Measurements from ENCODE around the gene BMPR1A. TPM values are rescaled to one million over a fixed set of nuclear protein-coding genes. Genes with fewer than 3 reads are reported as not detected.
"Not testable (repeated sequence)": the region's sequence is repeated elsewhere in the genome, so short reads cannot be mapped to it uniquely, and the experiment has no call there.

BMPR1A gene
- polyA plus RNA-seq, 4 donors, result 64.3 to 89.4 (median 78.2) TPM

GRCh38 chr10:86951184-86951761 is 194.9 kb downstream of the BMPR1A start:
- DNase-seq (ENCODE audit: low read depth in 4 of 4, low spot score in 3 of 4), result no peak

DNA sequence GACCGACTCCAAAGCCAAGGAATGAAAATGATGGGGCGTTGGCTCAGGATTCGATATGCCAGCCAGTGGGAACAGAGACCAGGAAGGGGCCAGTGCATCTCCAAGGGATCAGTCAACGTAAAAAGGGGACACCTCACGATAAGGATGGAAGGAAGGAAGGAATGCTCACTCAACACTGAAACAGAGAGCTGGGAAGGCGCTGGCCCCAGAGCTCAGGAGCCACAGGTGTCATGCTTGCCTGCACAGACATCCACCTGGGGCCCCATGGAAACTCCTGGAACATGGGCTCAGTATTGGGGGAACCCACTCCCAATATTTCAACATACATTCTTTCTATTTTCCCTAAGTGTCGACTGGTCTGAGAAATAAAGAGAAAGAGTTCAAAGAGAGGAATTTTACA is 195.7 kb downstream of the BMPR1A start:
- no peak for DNase-seq (ENCODE audit: low read depth in 4 of 4, low spot score in 3 of 4)

GRCh38 chr10:86952697-86953096 is 196.3 kb downstream of the BMPR1A start:
- not testable (repeated sequence) for DNase-seq (ENCODE audit: low read depth in 4 of 4, low spot score in 3 of 4)

DNA sequence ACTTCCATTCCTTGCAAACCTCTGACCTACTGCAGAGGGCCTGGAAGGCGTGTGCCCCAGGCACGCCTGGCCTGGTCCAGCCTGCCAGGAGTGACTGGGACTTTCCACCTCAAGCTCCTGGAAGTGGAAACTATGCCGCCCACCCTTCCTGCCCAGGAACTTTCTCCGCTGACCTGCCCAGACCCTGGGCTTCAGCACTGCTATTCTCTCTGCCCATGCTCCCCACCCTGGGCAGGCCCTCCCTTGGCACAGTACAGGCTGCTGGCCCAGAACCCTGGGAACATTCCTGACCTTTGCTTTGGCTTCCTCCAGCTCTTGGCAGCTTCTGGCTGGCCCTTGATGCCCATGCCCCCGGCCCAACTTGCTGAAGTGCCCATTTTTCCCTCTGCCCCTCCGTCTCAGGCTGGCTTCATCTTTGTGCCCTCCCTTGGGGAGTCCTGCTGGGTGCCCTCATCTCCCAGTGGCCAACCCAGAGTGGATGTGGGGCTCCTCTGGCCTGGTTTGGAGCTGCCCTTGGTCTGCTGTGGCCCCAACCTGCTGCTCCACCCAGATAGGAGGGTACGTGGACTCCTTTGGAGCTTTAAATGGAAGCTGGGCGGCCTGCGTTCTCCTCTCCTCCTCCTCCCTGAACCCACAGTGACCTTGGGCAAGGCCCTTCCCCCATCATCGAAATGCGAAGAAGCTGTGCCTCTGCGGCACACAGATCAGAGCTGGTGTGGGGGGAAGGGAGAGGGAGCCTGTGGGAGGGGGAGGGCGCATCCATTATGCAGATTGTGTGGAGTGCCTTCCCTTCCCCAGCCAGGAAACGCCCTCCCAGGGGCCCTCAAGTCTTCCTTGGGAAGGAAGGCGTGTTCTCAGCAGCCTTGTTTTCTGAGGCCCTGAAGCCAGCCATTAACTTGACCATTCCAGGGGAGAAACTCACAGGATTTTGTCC is 197.6 kb downstream of the BMPR1A start:
- peak in 1 of 4 donors; percentile 60 for DNase-seq (ENCODE audit: low read depth in 4 of 4, low spot score in 3 of 4)

DNA sequence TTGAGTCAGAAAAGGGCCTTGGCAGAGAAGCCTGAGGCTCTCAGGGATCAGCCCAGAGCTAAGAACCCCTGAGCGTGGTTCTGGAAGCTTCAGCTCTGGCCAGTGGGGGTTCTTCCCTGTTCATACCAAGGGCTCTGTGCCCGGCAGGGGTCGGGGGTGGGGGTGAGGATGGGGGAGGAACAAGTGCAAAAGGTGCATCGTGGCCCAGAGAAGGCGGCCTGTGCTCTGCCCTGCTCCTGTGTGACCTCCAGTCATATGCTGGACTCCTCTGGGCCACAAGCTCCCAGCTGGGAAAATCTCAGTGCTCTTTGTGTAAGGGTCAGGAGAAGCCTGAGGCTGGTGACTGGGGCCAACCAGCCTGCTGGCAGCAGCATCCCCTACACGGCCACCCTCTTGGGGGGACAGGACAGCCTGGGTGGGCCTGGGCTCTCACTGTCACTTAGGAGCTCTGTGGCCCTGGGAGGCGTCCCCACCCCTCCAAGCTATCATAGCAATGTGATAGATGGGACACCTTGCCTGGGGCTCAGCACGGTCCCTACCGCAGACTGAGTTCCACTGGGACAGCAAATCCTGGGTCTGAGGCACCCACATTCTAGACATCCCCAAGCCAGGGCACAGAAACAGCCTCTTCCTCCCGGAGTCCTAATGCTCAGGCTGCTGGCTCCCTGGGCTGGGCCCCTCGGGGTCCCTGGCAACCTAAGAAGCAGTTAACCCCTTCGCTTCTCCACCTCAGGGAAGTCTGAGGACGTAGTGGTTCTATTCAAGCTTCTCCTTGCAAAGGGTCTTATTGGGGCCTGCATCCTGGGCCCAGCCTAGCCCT is 198.5 kb downstream of the BMPR1A start:
- DNase-seq (ENCODE audit: low read depth in 4 of 4, low spot score in 3 of 4), result no peak

GRCh38 chr10:86955501-86956194 is 199.2 kb downstream of the BMPR1A start:
- no peak for DNase-seq (ENCODE audit: low read depth in 4 of 4, low spot score in 3 of 4)

GRCh38 chr10:86956195-86956847 is 199.9 kb downstream of the BMPR1A start:
- DNase-seq (ENCODE audit: low read depth in 4 of 4, low spot score in 3 of 4), result no peak

DNA sequence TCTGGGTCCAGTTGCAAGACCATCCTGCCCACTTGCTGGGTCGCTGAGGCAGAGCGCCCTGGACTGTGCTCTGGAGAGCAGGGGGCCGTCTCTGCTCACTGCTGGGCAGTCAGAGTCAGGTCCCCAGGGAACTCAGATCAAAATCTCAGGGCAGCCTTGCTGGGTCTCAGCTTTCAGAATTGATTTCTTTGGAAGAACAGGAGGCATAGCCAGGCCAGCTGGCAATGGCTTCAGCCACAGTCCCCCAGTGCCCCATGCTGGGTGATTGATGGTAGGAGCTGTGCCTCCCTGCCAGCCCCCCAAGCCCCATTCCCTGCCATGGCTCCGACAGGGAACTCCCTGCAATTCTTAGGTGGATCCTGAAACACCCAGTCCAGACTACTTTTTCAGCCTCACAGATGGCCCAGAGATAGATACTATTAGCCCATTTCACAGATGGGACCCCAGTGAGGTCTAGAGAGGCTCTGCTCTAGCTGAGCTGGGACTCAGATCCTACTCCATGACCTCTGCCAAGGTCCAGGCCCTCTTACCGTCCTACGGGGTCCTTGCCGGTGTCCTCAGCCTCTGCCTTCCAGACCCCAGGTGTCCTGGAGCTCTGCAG is 200.5 kb downstream of the BMPR1A start:
- DNase-seq (ENCODE audit: low read depth in 4 of 4, low spot score in 3 of 4), result no peak

- no peak for DNase-seq (ENCODE audit: low read depth in 4 of 4, low spot score in 3 of 4)
Observed at GRCh38 chr10:86957471-86958115, 201.2 kb downstream of the BMPR1A start, which contains the start of gene MMRN2. MMRN2 (minus strand) TSS chr10:86957615; CDS start chr10:86957541, 74 bp downstream.

DNA sequence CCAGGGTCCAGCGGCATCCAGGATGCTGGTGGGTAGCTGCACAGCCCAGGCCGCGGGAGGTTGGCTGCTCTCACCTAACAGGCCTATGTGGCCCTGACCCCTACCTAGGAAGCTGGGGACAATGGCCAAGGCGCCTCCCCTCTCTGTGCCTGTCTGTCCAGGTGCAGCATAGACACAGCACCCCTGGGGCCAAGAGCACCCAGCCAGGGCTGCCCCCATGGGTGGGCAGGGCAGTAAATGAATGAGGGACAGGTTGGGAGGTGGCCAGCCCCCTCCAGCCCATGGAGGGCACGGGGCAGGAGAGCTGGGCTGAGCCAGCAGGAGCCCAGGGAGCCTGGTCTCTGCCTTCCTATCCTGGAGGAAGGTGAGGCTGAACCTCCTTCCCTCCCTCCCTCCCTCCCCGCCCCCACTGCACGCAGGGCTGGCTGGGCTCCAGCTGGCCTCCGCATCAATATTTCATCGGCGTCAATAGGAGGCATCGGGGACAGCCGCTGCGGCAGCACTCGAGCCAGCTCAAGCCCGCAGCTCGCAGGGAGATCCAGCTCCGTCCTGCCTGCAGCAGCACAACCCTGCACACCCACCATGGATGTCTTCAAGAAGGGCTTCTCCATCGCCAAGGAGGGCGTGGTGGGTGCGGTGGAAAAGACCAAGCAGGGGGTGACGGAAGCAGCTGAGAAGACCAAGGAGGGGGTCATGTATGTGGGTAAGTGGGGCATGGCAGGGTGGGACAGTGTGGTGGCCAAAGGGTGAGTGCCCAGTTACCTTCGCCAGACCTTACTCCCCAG is 201.9 kb downstream of the BMPR1A start, which contains the start of gene SNCG:
Gene SNCG (plus strand): TSS at position 484 of the 785 bp plus-strand sequence. CDS start 99 bp downstream, at position 583.
- no peak for DNase-seq (ENCODE audit: low read depth in 4 of 4, low spot score in 3 of 4)

DNA sequence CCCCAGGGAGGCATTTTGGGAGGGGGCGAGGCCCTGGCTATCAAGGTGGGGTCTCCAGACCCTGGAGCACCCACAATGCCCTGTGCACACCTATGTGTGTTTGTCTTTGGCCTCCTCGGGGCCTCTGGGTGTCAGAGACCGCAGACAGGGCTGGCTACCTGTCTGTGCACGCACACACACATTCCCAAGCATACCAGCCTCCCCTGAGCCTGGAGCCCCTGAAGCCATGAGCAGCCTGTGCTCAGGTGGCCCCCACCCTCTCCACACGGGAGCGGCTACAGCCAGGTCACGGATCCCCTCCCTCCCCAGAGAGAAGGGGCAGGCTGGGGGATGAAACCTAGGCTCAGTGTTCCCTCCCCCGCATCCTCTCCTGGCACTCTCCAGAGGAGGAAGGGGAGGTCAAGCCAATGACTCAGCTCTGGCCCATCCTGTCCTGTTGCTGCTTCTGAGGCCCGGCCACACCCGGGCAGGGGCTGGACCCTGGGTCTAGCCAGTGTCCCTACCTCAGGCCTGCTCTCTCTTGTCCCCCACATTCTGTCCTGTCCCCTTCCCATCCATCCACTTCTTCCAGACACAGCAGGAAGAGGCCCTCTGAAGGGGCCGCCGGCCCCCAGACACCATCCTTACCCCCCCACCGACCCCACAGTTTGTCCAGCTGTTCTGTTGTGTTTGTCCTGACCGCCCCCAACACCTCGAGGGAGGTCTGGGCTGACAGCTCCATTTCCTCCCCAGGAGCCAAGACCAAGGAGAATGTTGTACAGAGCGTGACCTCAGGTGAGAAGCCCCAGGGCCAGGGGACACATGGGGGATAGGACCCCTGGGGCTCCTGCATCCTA is 202.7 kb downstream of the BMPR1A start:
- DNase-seq (ENCODE audit: low read depth in 4 of 4, low spot score in 3 of 4), result no peak

DNA sequence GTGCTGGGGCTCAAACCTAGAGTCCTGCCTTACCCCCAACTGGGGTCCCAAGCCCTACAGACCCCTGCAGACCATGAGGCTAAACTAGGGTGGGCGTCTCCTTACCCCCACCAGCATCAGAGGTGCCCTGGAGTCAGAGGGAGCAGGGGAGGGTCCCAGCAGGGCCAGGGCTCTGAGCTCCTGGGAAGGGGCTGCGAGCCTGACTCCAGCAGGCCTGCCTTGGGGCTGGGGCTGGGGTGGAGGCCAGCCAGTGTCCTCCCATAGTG is 203.3 kb downstream of the BMPR1A start:
- DNase-seq (ENCODE audit: low read depth in 4 of 4, low spot score in 3 of 4), result no peak

GRCh38 chr10:86960003-86960862 is 203.8 kb downstream of the BMPR1A start:
- no peak for DNase-seq (ENCODE audit: low read depth in 4 of 4, low spot score in 3 of 4)

DNA sequence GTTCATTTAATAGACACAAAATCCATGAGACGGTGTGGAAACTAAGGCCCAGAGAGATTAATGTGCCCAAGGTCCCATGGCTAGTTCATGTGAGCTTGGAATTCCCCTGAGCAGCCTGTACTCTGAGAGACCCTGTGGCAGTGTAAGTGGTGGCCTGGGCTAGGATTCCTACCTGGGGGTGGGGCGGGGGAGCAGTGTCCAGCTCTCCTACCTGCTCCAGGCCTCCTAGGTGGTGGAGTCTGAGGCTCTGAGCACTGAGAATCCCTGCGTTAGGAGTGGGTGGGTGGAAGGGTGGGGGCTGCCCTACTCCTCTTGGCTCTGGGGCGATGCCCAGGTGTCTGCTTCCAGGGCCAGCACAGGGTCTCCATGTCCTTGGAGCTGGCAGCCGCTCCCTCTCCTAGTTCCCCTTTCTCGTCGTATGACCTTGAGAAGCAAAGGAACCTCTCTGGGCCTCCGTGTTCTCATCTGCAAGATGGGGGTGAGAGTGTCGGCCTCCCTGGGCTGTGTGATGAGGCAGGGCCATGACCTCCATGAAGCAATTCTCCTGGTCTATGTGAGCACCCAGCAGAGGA is 204.5 kb downstream of the BMPR1A start:
- DNase-seq (ENCODE audit: low read depth in 4 of 4, low spot score in 3 of 4), result no peak

DNA sequence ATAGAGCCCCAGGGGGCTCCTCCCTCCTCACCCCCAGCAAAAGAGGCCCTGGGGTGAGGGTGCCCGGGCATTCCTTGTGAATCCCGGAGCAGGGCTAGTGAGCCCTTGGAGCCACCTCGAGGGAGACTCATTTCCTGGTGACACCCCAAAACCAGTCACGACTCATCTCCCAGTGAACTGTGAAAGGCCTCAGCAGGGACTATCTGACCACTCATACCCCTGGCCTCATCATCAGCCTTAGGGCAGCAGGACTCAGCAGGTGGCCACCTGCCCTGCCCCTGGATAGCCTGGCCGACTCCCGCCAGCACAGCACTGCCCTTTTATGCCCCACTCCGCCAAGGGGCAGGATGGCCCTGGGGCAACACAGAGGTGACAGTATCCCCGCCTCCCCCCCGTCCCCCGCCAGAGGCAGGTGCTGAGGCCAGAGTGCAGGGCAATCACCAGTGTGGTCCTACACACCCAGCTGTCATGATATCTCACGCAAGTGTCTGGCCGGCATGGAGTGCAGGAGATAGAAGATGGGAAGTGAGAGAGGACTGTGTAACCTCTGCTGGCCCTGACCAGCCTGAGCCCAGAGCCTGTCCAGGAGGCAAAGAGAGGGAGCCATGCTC is 205.2 kb downstream of the BMPR1A start:
- no peak for DNase-seq (ENCODE audit: low read depth in 4 of 4, low spot score in 3 of 4)
